ENCODE measurements around the gene HPGDS.
"Not testable (repeated sequence)": the region's sequence is repeated elsewhere in the genome, so short reads cannot be mapped to it uniquely, and the experiment has no call there.

The HPGDS gene

GRCh38 chr4:94325835-94326234 lies 16.8 kb downstream of the HPGDS start:
- DNase-seq (ENCODE audit: low read depth in 2 of 2) = no peak

- DNase-seq (ENCODE audit: low read depth in 2 of 2) = not testable (repeated sequence)
Observed at GRCh38 chr4:94319927-94320326, 22.7 kb downstream of the HPGDS start.

GRCh38 chr4:94307231-94307871 lies 35.3 kb downstream of the HPGDS start:
- DNase-seq (ENCODE audit: low read depth in 2 of 2) = no peak

GRCh38 chr4:94306713-94307112 lies 35.9 kb downstream of the HPGDS start:
- no peak for DNase-seq (ENCODE audit: low read depth in 2 of 2)

GRCh38 chr4:94305466-94306225 lies 37.0 kb downstream of the HPGDS start:
- no peak for DNase-seq (ENCODE audit: low read depth in 2 of 2)

GRCh38 chr4:94304365-94304971 lies 38.2 kb downstream of the HPGDS start:
- DNase-seq (ENCODE audit: low read depth in 2 of 2) = no peak

- DNase-seq (ENCODE audit: low read depth in 2 of 2) = no peak
Observed at GRCh38 chr4:94302191-94302590, 40.4 kb downstream of the HPGDS start.

- DNase-seq (ENCODE audit: low read depth in 2 of 2) = no peak
Observed at GRCh38 chr4:94298725-94299252, 43.8 kb downstream of the HPGDS start.

- not testable (repeated sequence) for DNase-seq (ENCODE audit: low read depth in 2 of 2)
Observed at GRCh38 chr4:94295473-94295872, 47.2 kb downstream of the HPGDS start.

GRCh38 chr4:94293981-94294380 lies 48.7 kb downstream of the HPGDS start:
- not testable (repeated sequence) for DNase-seq (ENCODE audit: low read depth in 2 of 2)

- no peak for DNase-seq (ENCODE audit: low read depth in 2 of 2)
Observed at GRCh38 chr4:94290245-94290644, 52.4 kb downstream of the HPGDS start.

- DNase-seq (ENCODE audit: low read depth in 2 of 2) = no peak
Observed at GRCh38 chr4:94285666-94286065, 57.0 kb downstream of the HPGDS start.

GRCh38 chr4:94284889-94285288 lies 57.7 kb downstream of the HPGDS start:
- DNase-seq (ENCODE audit: low read depth in 2 of 2) = no peak

- DNase-seq (ENCODE audit: low read depth in 2 of 2) = no peak
Observed at GRCh38 chr4:94278781-94279180, 63.9 kb downstream of the HPGDS start.

GRCh38 chr4:94277534-94277933 lies 65.1 kb downstream of the HPGDS start:
- no peak for DNase-seq (ENCODE audit: low read depth in 2 of 2)

- DNase-seq (ENCODE audit: low read depth in 2 of 2) = no peak
Observed at GRCh38 chr4:94276204-94276603, 66.4 kb downstream of the HPGDS start.

- no peak for DNase-seq (ENCODE audit: low read depth in 2 of 2)
Observed at GRCh38 chr4:94274912-94275311, 67.7 kb downstream of the HPGDS start.

GRCh38 chr4:94271248-94271647 lies 71.4 kb downstream of the HPGDS start:
- no peak for DNase-seq (ENCODE audit: low read depth in 2 of 2)

GRCh38 chr4:94267037-94267436 lies 75.6 kb downstream of the HPGDS start:
- DNase-seq (ENCODE audit: low read depth in 2 of 2) = no peak

- DNase-seq (ENCODE audit: low read depth in 2 of 2) = no peak
Observed at GRCh38 chr4:94262163-94263016, 80.2 kb downstream of the HPGDS start.

- DNase-seq (ENCODE audit: low read depth in 2 of 2) = no peak
Observed at GRCh38 chr4:94256828-94257227, 85.8 kb downstream of the HPGDS start.
